ENCODE results near the gene CLK3.

DNA sequence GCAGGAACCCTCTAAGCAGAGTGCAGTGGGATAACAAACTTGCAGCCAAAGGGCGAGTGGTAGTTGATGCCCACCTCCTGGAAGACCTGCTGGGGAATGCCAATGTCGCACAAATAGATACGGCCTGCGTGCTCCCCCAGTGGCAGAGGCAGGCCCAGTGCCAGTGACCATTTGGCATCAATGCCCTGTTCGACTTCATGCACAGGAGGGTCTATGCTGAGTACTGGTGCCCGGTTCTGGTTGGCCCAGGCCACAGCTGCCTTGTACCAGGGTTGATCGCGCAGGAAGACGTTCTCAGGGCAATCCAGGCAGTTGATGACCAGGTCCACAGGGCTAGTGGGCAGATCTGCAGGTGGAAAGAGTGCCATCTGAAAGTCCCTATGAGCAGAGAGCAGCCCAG, 17.0 kb downstream of the CLK3 start:
- TF ChIP-seq, protein P1, sequence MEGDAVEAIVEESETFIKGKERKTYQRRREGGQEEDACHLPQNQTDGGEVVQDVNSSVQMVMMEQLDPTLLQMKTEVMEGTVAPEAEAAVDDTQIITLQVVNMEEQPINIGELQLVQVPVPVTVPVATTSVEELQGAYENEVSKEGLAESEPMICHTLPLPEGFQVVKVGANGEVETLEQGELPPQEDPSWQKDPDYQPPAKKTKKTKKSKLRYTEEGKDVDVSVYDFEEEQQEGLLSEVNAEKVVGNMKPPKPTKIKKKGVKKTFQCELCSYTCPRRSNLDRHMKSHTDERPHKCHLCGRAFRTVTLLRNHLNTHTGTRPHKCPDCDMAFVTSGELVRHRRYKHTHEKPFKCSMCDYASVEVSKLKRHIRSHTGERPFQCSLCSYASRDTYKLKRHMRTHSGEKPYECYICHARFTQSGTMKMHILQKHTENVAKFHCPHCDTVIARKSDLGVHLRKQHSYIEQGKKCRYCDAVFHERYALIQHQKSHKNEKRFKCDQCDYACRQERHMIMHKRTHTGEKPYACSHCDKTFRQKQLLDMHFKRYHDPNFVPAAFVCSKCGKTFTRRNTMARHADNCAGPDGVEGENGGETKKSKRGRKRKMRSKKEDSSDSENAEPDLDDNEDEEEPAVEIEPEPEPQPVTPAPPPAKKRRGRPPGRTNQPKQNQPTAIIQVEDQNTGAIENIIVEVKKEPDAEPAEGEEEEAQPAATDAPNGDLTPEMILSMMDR (IDR thresholded peaks at IDR 0.05): no peak
- TF ChIP-seq POLR2A (IDR thresholded peaks at IDR 0.05): no peak
